Uterus (tissue), 2 donors: Measurements from ENCODE around the gene CISH.

Source experiments
- CTCF ChIP-seq, 4 experiments: fragments of 200-600 bp in 2 of 4; fragments of 450-650 bp in 2 of 4; sonication (generic) in 2 of 4; IDR thresholded peaks; one replicate each; pipeline ENCODE4 v1.5.1; 2016 to 2019; ENCODE audit warnings: antibody characterized with exemption in 4 of 4, mild to moderate bottlenecking in 2 of 4, moderate library complexity in 1 of 4
- POLR2A ChIP-seq, 2 donors: fragments of 450-650 bp; IDR thresholded peaks; one replicate each; pipeline ENCODE4 v1.6.1; 2016; ENCODE audit warnings: antibody characterized with exemption in 2 of 2, mild to moderate bottlenecking in 1 of 2, moderate library complexity in 1 of 2

GRCh38 chr3:50645378-50645777, 33.8 kb upstream of the CISH start:
- TF ChIP-seq CTCF (IDR thresholded peaks at IDR 0.05) = no peak
- TF ChIP-seq POLR2A (IDR thresholded peaks at IDR 0.05) = no peak
